ENCODE data around the gene S1PR2. TPM values are rescaled to one million over a fixed set of nuclear protein-coding genes. Genes with fewer than 3 reads are reported as not detected.

The S1PR2 gene
- total and polyA plus RNA-seq, 9 of the 15 experiments (the other 6 are each of a cell fraction or from before 2014, with no cell fraction given), result 1.5 to 3.9 (median 2.0) TPM

GRCh38 chr19:10251792-10252694 is 20.9 kb upstream of the S1PR2 start, which contains the start of gene MRPL4 (continued):
- peak; percentile 68 for TF ChIP-seq ZBTB7A (IDR thresholded peaks at IDR 0.05; ENCODE audit: borderline replicate concordance, control insufficient read depth, low read depth, low read length)
- 0 out of 2 replicates have a peak, but pooled peaks have one; percentile 36 for TF ChIP-seq ZEB2 (IDR thresholded peaks at IDR 0.05)
- no peak for TF ChIP-seq BCOR (IDR thresholded peaks at IDR 0.05)
- no peak for TF ChIP-seq TAF9B (IDR thresholded peaks at IDR 0.05; ENCODE audit: partially characterized antibody)
- no peak for TF ChIP-seq BACH1 (tag; IDR thresholded peaks at IDR 0.05)
- TF ChIP-seq CBFA2T3 (IDR thresholded peaks at IDR 0.05), result peak; percentile 13; the same call in 1 of the 2 replicates
- TF ChIP-seq POLR2AphosphoS2 (IDR thresholded peaks at IDR 0.05; ENCODE audit: low read length), result no peak
- TF ChIP-seq NR3C1 (CRISPR knock-in tag; IDR thresholded peaks at IDR 0.05), result peak; percentile 92; the same call in 1 of the 2 replicates
- no peak for TF ChIP-seq EWSR1 (IDR thresholded peaks at IDR 0.05; ENCODE audit: borderline replicate concordance, low read depth, partially characterized antibody)
- TF ChIP-seq E2F3 (CRISPR knock-in tag; IDR thresholded peaks at IDR 0.05), result peak; percentile 55; the same call in 1 of the 2 replicates
- 0 out of 2 replicates have a peak, but pooled peaks have one; percentile 10 for TF ChIP-seq ZFP1 (CRISPR knock-in tag; IDR thresholded peaks at IDR 0.05)
- peak; percentile 90; the same call in 1 of the 2 replicates for TF ChIP-seq KAT7 (CRISPR knock-in tag; IDR thresholded peaks at IDR 0.05; ENCODE audit: borderline replicate concordance)
- no peak for TF ChIP-seq AFF1 (IDR thresholded peaks at IDR 0.05; ENCODE audit: low read depth in 1 of 2, partially characterized antibody in 2 of 2)
- TF ChIP-seq, protein P1, sequence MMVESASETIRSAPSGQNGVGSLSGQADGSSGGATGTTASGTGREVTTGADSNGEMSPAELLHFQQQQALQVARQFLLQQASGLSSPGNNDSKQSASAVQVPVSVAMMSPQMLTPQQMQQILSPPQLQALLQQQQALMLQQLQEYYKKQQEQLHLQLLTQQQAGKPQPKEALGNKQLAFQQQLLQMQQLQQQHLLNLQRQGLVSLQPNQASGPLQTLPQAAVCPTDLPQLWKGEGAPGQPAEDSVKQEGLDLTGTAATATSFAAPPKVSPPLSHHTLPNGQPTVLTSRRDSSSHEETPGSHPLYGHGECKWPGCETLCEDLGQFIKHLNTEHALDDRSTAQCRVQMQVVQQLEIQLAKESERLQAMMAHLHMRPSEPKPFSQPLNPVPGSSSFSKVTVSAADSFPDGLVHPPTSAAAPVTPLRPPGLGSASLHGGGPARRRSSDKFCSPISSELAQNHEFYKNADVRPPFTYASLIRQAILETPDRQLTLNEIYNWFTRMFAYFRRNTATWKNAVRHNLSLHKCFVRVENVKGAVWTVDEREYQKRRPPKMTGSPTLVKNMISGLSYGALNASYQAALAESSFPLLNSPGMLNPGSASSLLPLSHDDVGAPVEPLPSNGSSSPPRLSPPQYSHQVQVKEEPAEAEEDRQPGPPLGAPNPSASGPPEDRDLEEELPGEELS (CRISPR knock-in tag; IDR thresholded peaks at IDR 0.05; ENCODE audit: borderline replicate concordance), result no peak; the same call in 1 of the 2 replicates
- TF ChIP-seq KHSRP (IDR thresholded peaks at IDR 0.05), result peak; percentile 96
- TF ChIP-seq GABPB2 (CRISPR knock-in tag; conservative IDR thresholded peaks at IDR 0.05), result no peak
- no peak for TF ChIP-seq KLF6 (CRISPR knock-in tag; IDR thresholded peaks at IDR 0.05; ENCODE audit: borderline replicate concordance)
- 0 out of 2 replicates have a peak, but pooled peaks have one; percentile 44 for TF ChIP-seq MTA2 (IDR thresholded peaks at IDR 0.05; ENCODE audit: low read depth)
- TF ChIP-seq DNMT1 (IDR thresholded peaks at IDR 0.05), result no peak
- 0 out of 2 replicates have a peak, but pooled peaks have one; percentile 54 for TF ChIP-seq ZNF668 (CRISPR knock-in tag; IDR thresholded peaks at IDR 0.05)
- TF ChIP-seq, protein P2, sequence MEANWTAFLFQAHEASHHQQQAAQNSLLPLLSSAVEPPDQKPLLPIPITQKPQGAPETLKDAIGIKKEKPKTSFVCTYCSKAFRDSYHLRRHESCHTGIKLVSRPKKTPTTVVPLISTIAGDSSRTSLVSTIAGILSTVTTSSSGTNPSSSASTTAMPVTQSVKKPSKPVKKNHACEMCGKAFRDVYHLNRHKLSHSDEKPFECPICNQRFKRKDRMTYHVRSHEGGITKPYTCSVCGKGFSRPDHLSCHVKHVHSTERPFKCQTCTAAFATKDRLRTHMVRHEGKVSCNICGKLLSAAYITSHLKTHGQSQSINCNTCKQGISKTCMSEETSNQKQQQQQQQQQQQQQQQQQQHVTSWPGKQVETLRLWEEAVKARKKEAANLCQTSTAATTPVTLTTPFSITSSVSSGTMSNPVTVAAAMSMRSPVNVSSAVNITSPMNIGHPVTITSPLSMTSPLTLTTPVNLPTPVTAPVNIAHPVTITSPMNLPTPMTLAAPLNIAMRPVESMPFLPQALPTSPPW (CRISPR knock-in tag; IDR thresholded peaks at IDR 0.05), result 0 out of 2 replicates have a peak, but pooled peaks have one; percentile 29

Measured in K562 (cell line).